Umbilical cord (tissue), 2 donors: ENCODE data around the gene EVC2. TPM values are rescaled to one million over a fixed set of nuclear protein-coding genes. Genes with fewer than 3 reads are reported as not detected.
A peak's percentile ranks its signal among the peaks of the same experiment; 100 is the strongest.

ENCODE experiments used
- DNase-seq: peaks from one replicate; pipeline ENCODE4 v3.0.0-alpha.2; 2015; ENCODE audit warnings: low spot score
- total RNA-seq: library from RNA; depleted of rRNA; stranded (reverse); fragments of >200 nt; gene quantifications from one replicate; pipeline ENCODE4 v1.2.3, GENCODE V29; 2014; ENCODE audit warnings: low replicate concordance; ENCODE audit not compliant: insufficient read depth

Gene EVC2
- total RNA-seq, 1 donor from 2014 or later: 10.6 TPM

GRCh38 chr4:5711479-5712184, 3.3 kb upstream of the EVC2 start:
- DNase-seq: peak; percentile 38

GRCh38 chr4:5710961-5711478, 2.7 kb upstream of the EVC2 start, which contains the start of gene EVC:
Gene EVC, plus strand, starts transcription at chr4:5711201. Its CDS starts 180 bp downstream, at chr4:5711381.
- DNase-seq: peak; percentile 94

- DNase-seq: peak; percentile 30
These were observed 2.0 kb upstream of the EVC2 start for GRCh38 chr4:5710065-5710960.

- no peak for DNase-seq
These were observed 832 bp upstream of the EVC2 start for GRCh38 chr4:5709207-5709575.

GRCh38 chr4:5707778-5708448, 446 bp downstream of the EVC2 start:
- DNase-seq: no peak

- DNase-seq: no peak
These were observed 993 bp downstream of the EVC2 start for GRCh38 chr4:5707366-5707765.

GRCh38 chr4:5706486-5707290, 1.7 kb downstream of the EVC2 start:
- no peak for DNase-seq

GRCh38 chr4:5705647-5706320, 2.6 kb downstream of the EVC2 start:
- DNase-seq: no peak

- no peak for DNase-seq
These were observed 4.1 kb downstream of the EVC2 start for GRCh38 chr4:5704276-5704675.

GRCh38 chr4:5703831-5704230, 4.5 kb downstream of the EVC2 start:
- no peak for DNase-seq

- DNase-seq: no peak
These were observed 6.4 kb downstream of the EVC2 start for GRCh38 chr4:5701971-5702370.

- no peak for DNase-seq
These were observed 7.9 kb downstream of the EVC2 start for GRCh38 chr4:5700459-5700858.

- no peak for DNase-seq
These were observed 12.0 kb downstream of the EVC2 start for GRCh38 chr4:5696341-5696740.

- DNase-seq: no peak
These were observed 14.5 kb downstream of the EVC2 start for GRCh38 chr4:5693871-5694270.

- no peak for DNase-seq
These were observed 16.7 kb downstream of the EVC2 start for GRCh38 chr4:5691491-5692132.

GRCh38 chr4:5689065-5689464, 19.3 kb downstream of the EVC2 start:
- no peak for DNase-seq

GRCh38 chr4:5686338-5686737, 22.0 kb downstream of the EVC2 start:
- DNase-seq: no peak

- no peak for DNase-seq
These were observed 23.1 kb downstream of the EVC2 start for GRCh38 chr4:5685296-5685695.

GRCh38 chr4:5683566-5683965, 24.8 kb downstream of the EVC2 start:
- DNase-seq: no peak

- DNase-seq: no peak
These were observed 29.4 kb downstream of the EVC2 start for GRCh38 chr4:5678977-5679376.
